ENCODE measurements around the gene INTS15. TPM values are rescaled to one million over a fixed set of nuclear protein-coding genes. Genes with fewer than 3 reads are reported as not detected.

Gene INTS15
- total RNA-seq, 1 donor from 2014 or later = 36.9 TPM

GRCh38 chr7:6651851-6652445 is 62.1 kb downstream of the INTS15 start:
- DNase-seq = no peak
- Mint-ChIP-seq H3K4me1 (ENCODE audit: low read depth, unreplicated experiment) (no peaks in the 10 kb centered on the region), H3K4me3 (ENCODE audit: unreplicated experiment) (no peak overlapping the region), H3K36me3 (ENCODE audit: unreplicated experiment) (peaks cover 16% of the 10 kb centered on the region), H3K9me3 (ENCODE audit: unreplicated experiment) (peaks cover 17% of the 10 kb centered on the region), H3K27ac (ENCODE audit: unreplicated experiment) (no peak overlapping the region), H3K27me3 (ENCODE audit: unreplicated experiment) (peaks cover 11% of the 10 kb centered on the region)
- TF ChIP-seq CTCF (IDR thresholded peaks at IDR 0.05; ENCODE audit: partially characterized antibody, unreplicated experiment) = no peak

GRCh38 chr7:6652446-6653011 is 62.7 kb downstream of the INTS15 start:
- DNase-seq = no peak
- Mint-ChIP-seq H3K4me3 (ENCODE audit: unreplicated experiment) (no peak overlapping the region), H3K36me3 (ENCODE audit: unreplicated experiment) (peaks cover 16% of the 10 kb centered on the region), H3K9me3 (ENCODE audit: unreplicated experiment) (peaks cover 17% of the 10 kb centered on the region), H3K4me1 (ENCODE audit: low read depth, unreplicated experiment) (no peaks in the 10 kb centered on the region), H3K27ac (ENCODE audit: unreplicated experiment) (no peak overlapping the region), H3K27me3 (ENCODE audit: unreplicated experiment) (peaks cover 8% of the 10 kb centered on the region)
- TF ChIP-seq CTCF (IDR thresholded peaks at IDR 0.05; ENCODE audit: partially characterized antibody, unreplicated experiment) = no peak

GRCh38 chr7:6653071-6654003 is 63.5 kb downstream of the INTS15 start:
- Mint-ChIP-seq H3K36me3 (ENCODE audit: unreplicated experiment) (peaks cover 16% of the 10 kb centered on the region), H3K27me3 (ENCODE audit: unreplicated experiment) (peaks cover 8% of the 10 kb centered on the region), H3K27ac (ENCODE audit: unreplicated experiment) (no peak overlapping the region), H3K9me3 (ENCODE audit: unreplicated experiment) (peaks cover 19% of the 10 kb centered on the region), H3K4me1 (ENCODE audit: low read depth, unreplicated experiment) (no peaks in the 10 kb centered on the region), H3K4me3 (ENCODE audit: unreplicated experiment) (no peak overlapping the region)
- no peak for DNase-seq
- TF ChIP-seq CTCF (IDR thresholded peaks at IDR 0.05; ENCODE audit: partially characterized antibody, unreplicated experiment) = no peak

- no peak for TF ChIP-seq CTCF (IDR thresholded peaks at IDR 0.05; ENCODE audit: partially characterized antibody, unreplicated experiment)
- Mint-ChIP-seq H3K4me1 (ENCODE audit: low read depth, unreplicated experiment) (no peaks in the 10 kb centered on the region), H3K27me3 (ENCODE audit: unreplicated experiment) (peaks cover 8% of the 10 kb centered on the region), H3K4me3 (ENCODE audit: unreplicated experiment) (no peak overlapping the region), H3K27ac (ENCODE audit: unreplicated experiment) (no peak overlapping the region), H3K36me3 (ENCODE audit: unreplicated experiment) (peaks cover 16% of the 10 kb centered on the region), H3K9me3 (ENCODE audit: unreplicated experiment) (peaks cover 21% of the 10 kb centered on the region)
- DNase-seq = no peak
Measured at GRCh38 chr7:6654113-6654841, 64.5 kb downstream of the INTS15 start.

All from glutamatergic neuron (in vitro differentiated cells).